Measurements from ENCODE around the gene FAM13A.

GRCh38 chr4:89049853-89050252, 7.1 kb downstream of the FAM13A start:
- TF ChIP-seq CTCF (IDR thresholded peaks at IDR 0.05) (no peak), POLR2A (IDR thresholded peaks at IDR 0.05) (no peak), POLR2AphosphoS5 (IDR thresholded peaks at IDR 0.05) (no peak), EP300 (IDR thresholded peaks at IDR 0.05) (no peak)

Data from suprapubic skin (tissue), 4 donors.